Measurements from ENCODE around the gene NMNAT1. TPM values are rescaled to one million over a fixed set of nuclear protein-coding genes. Genes with fewer than 3 reads are reported as not detected.
"Not testable (repeated sequence)": the region's sequence is repeated elsewhere in the genome, so short reads cannot be mapped to it uniquely, and the experiment has no call there.

The NMNAT1 gene
- total RNA-seq, 1 experiment from 2014 or later: 2.8 TPM

GRCh38 chr1:10021992-10022391, 78.7 kb downstream of the NMNAT1 start:
- not testable (repeated sequence) for H3K9ac ChIP-seq (ENCODE audit: extremely low read depth, insufficient read length, low read length); H3K27me3 Mint-ChIP-seq (ENCODE audit: low read depth); H3K4me1 ChIP-seq (ENCODE audit: insufficient read depth, low read length); H2AK5ac ChIP-seq (ENCODE audit: insufficient read length, low read length); H3K4me2 ChIP-seq (ENCODE audit: insufficient read depth, insufficient read length, low read length); H3K4ac ChIP-seq (ENCODE audit: low read depth, low read length); H3K9me3 Mint-ChIP-seq; H4K91ac ChIP-seq (ENCODE audit: insufficient read length, low read depth, low read length); H3K9me3 ChIP-seq (ENCODE audit: control insufficient read depth, low read depth, low read length); H3K4me3 Mint-ChIP-seq; H3K27me3 ChIP-seq (ENCODE audit: insufficient read depth, low read length); H3K27ac ChIP-seq (ENCODE audit: insufficient read length, low read depth, low read length); H4K5ac ChIP-seq (ENCODE audit: insufficient read length, low read depth, low read length); H3K18ac ChIP-seq (ENCODE audit: insufficient read length, low read depth, low read length); H2BK120ac ChIP-seq (ENCODE audit: low read depth, low read length, poor library complexity, severe bottlenecking); H3K79me2 ChIP-seq (ENCODE audit: insufficient read depth, low read length); H3K23ac ChIP-seq (ENCODE audit: insufficient read length, low read depth, low read length); H4K8ac ChIP-seq (replicated peaks; ENCODE audit: insufficient read length, low read depth, low read length); H3T11ph ChIP-seq (ENCODE audit: low read length); H3K36me3 Mint-ChIP-seq (ENCODE audit: insufficient read depth in 1 of 3, low read depth in 3 of 3); H2BK12ac ChIP-seq (ENCODE audit: insufficient read length, low read depth, low read length); H3K79me1 ChIP-seq (ENCODE audit: insufficient read depth, low read depth, low read length, poor library complexity, severe bottlenecking); H2BK20ac ChIP-seq (ENCODE audit: low read depth, low read length, poor library complexity, severe bottlenecking); H2AFZ ChIP-seq (ENCODE audit: low read length); H2BK5ac ChIP-seq (ENCODE audit: insufficient read length, low read length); DNase-seq; H3K23me2 ChIP-seq (ENCODE audit: insufficient read length, low read depth, low read length, poor library complexity, severe bottlenecking); H4K20me1 ChIP-seq (ENCODE audit: control insufficient read depth, insufficient read depth, insufficient read length); H3K27ac Mint-ChIP-seq; H3K56ac ChIP-seq (ENCODE audit: insufficient read length, low read depth, low read length); H3K14ac ChIP-seq (ENCODE audit: insufficient read depth, low read length); H2BK15ac ChIP-seq (ENCODE audit: low read depth, low read length); H3K4me1 Mint-ChIP-seq
- no CpG with 5 or more reads among the region's 4 CpGs for WGBS (ENCODE audit: extremely low coverage, insufficient read length, low lambda C conversion rate)
